Hematopoietic multipotent progenitor cell (in vitro differentiated cells): Measurements from ENCODE around the gene DPYSL3. TPM values are rescaled to one million over a fixed set of nuclear protein-coding genes. Genes with fewer than 3 reads are reported as not detected.

ENCODE experiments used
- DNase-seq, 3 donors: peaks; one replicate each; pipeline ENCODE4 v3.0.0-alpha.2; 2011 to 2015; ENCODE audit warnings: low read depth in 2 of 3, low spot score in 2 of 3
- total RNA-seq: library from RNA; depleted of rRNA; stranded (reverse); fragments of >200 nt; gene quantifications from one replicate; pipeline ENCODE4 v1.2.3, GENCODE V29; 2012

The DPYSL3 gene
- total RNA-seq, 1 donor, result 45.2 TPM

GRCh38 chr5:147479444-147479843 is 30.4 kb downstream of the DPYSL3 start:
- peak in 2 of 3 donors; percentile 73 to 81 for DNase-seq

- DNase-seq, result no peak
Observed at GRCh38 chr5:147474140-147474539, 35.7 kb downstream of the DPYSL3 start.

DNA sequence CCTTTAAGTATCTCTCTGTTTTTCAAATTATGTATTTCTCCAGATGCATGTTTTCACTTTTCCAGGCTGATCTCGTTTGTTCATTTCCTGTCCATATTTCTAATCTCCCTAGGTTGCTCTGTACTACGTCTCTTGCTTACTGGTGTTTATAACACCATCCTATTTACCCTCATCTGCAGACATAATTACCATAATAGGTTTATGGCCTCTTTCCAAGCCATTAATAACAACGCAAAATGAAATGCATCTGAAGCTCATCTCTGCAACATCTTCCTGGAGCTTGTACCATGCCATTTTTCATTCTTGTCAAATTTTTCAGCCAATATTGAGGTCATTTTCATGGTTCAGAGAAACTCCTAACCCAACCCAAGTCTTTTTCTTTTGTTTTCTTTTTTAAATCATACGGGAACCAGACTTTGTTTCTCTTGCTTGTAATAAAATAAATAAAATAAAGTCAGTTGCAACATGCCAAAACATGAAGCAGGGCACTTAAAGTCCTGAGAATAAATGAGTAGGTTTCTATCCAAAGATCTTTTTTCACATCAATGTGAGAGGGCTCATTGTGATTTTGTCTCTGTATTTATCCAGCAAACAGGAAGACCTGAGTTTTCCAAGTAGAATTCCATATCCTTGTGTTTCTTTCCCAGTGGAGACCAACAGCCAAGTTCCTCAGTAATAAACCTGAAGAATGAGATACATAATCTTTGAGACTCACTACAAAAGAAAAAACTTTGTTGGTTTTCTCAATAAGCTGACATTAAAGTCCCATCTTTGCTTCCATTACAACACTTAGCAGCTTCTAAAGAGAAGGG is 37.0 kb downstream of the DPYSL3 start:
- no peak for DNase-seq

DNA sequence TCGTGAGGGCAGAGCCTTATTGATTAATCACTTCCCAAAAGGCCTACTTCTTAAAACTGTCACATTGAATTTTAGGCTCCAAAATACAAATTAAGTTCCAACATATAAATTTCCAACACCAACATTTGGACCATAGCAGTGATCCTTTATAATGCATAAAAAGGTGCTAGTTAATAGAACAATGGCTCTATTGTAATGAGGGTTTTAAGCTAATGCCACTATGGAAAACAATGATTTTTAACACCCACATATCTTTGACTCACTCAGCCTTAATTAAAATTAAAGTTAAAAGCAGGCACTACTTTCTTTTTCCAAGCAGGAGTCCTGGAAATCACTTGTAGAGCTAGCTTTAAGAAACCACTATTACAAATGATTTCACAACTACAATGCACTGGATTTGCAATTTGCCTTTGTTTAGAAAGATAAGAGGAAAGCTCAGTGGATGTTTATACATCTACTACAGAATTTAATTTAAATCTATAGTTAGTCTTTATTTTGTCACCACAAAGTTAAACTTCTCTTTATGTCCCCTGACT is 41.8 kb downstream of the DPYSL3 start:
- DNase-seq, result no peak

- no peak for DNase-seq
Observed at GRCh38 chr5:147466360-147466980, 43.4 kb downstream of the DPYSL3 start.

- no peak for DNase-seq
Observed at GRCh38 chr5:147465747-147466146, 44.1 kb downstream of the DPYSL3 start.

GRCh38 chr5:147464211-147464610 is 45.7 kb downstream of the DPYSL3 start:
- peak in 2 of 3 donors; percentile 65 to 81 for DNase-seq

- no peak for DNase-seq
Observed at GRCh38 chr5:147461915-147462314, 48.0 kb downstream of the DPYSL3 start.

GRCh38 chr5:147460380-147460779 is 49.5 kb downstream of the DPYSL3 start:
- DNase-seq, result no peak

DNA sequence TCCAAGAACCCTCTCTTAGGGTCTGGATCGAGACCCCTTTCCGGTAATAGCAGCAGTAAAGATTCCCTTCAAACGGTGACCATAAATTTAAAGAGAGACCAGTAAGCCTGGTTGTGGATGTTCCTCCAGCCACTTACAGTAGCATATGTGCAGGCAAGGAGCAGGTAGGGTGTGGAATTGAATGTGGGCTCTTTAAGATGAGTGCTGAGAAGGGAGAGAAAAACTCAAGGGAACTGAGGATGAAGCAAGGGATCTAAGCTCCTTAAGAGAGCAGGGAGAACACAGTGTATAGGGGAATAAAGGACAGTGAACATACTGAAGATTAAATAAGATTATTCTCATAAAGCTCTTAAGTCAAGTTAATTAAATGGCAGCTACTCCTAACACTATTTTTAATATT is 51.3 kb downstream of the DPYSL3 start:
- no peak for DNase-seq

DNA sequence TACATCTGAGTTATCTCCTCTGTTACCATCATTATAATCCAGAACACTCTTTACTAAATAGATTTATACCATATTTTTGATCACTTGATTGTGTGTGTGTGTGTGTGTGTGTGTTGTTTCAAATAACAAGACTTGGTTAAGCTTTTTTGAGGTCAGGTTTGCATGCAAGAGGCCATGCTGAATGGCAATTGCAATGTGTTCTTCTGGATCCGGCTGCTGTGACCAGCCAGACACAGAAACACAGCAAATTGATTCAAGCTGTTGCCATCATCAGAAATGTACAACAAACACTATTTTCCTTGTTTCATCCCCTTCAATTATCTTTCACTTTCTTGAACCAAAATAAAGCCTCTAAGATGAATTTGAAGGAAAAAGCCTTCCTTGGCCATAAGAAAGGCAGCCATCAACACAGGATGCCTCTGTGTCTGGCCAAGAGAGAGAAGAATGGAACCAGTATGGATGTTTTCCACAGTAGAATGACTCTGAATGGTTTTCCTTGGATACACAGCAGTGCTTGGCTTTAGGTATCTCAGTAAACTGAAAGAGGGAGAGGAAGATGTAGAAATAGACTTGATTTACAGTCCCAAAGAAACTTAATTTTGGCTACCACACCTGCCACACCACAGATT is 53.9 kb downstream of the DPYSL3 start:
- DNase-seq, result no peak

DNA sequence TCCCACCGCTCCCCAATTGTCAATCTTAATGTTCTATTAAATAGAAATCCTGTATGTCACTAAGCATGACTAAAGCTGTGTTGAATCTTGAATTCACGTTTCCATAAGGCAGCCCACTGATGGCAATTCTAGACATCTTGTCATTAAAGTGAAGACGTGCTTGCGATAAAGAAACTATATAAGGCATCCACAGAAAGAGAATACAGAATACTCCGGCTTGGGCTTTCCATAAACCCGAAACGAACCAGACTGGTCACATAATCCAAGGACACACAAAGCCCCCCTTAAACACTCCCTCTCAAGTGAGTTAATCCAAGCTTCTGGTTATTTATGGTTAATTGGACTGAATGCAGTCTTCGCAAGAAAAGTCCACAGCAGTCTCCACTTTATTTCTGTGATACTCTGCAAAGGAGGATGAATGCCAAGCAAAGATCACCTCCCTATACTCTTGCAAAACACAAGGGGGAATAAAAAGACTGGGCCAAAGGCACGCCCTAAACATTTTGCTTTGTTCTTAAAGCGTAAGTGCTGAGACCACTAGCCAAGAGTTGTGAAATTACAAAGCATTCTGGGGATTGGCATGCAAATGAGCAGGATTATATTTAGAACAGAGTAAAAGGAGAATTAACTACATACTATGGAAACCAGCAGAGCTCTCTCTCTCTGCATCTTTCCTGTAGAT is 54.7 kb downstream of the DPYSL3 start:
- peak in 1 of 3 donors; percentile 12 for DNase-seq

- DNase-seq, result peak; percentile 6 to 94 (median 89)
Observed at GRCh38 chr5:147453875-147454814, 55.7 kb downstream of the DPYSL3 start.

- peak in 1 of 3 donors; percentile 21 for DNase-seq
Observed at GRCh38 chr5:147452165-147452811, 57.6 kb downstream of the DPYSL3 start.

- DNase-seq, result no peak
Observed at GRCh38 chr5:147451193-147451592, 58.7 kb downstream of the DPYSL3 start.

DNA sequence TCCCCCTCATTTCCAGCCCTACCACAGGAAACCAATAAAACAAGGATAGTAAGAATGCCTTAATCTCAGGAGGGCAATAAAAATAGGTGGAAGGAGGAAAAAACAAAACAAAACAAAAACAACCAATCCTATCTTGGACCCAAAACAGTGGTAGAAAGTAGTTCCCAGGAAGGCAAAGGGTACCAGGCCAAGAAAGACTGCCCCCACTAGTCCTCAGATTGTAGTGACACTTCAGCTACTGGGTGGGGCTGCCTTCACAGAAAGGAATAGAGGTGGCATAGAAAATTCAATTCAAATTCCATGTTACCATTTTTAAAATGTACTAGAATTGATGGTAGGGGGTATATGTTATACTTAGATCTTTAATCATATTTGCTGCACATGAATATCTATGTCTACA is 59.3 kb downstream of the DPYSL3 start:
- DNase-seq, result no peak

GRCh38 chr5:147448766-147449165 is 61.1 kb downstream of the DPYSL3 start:
- DNase-seq, result no peak

DNA sequence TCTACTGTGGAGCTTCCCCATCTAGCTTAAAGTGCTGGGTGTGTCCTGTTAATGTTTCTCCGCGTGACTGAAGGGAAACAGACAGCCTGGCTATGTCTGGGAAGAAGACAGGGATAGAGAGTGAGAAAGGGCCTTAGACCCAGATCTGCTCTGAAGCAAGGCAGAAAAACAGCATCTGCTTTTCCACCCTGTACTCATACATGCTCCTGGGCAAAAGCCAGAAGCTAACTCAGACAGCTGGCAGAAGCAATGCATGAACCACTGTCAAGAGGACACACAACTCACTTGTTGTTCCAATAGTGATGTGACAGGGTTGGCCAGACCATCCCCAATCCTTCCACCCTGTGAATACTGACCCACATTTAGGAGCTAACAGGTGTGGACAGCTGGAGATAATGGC is 63.3 kb downstream of the DPYSL3 start:
- no peak for DNase-seq

DNA sequence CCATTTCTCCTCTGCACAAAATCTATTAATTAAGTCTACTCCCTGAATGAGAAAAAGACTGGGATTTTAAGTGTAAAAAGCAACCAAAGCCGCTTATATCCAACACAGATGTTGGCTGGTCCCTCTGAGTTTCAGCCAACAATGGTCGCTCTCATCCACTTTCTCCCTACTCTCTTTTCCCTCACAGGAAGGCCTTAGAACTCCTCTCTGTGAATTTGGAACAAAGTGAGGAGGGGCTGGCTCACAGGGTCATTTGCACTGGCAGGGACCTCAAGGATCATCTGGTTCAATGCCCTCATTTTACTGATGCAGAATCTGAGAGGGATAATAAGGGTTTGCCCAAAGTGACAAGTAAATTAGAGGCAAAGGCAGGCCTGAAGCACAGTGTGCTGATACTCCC is 64.0 kb downstream of the DPYSL3 start:
- DNase-seq, result no peak
